ENCODE measurements around the gene KIAA0825.
"Not testable (repeated sequence)": the region's sequence is repeated elsewhere in the genome, so short reads cannot be mapped to it uniquely, and the experiment has no call there.

Gene KIAA0825

DNA sequence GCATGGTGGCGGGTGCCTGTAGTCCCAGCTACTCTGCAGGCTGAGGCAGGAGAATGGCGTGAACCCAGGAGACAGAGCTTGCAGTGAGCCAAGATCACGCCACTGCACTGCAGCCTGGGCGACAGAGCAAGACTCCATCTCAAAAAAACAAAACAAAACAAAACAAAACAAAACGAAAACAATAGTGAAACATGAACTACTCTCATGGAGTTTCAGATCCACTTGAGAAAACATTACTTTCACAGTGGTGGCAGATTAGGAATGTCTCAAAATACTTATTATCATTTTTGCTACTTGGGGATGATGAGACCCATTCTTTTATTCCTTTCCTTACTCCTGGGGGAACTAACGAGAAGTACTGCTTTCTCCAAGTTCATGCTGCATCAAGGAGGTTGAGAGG, 448.2 kb downstream of the KIAA0825 start:
- DNase-seq, result not testable (repeated sequence)

DNA sequence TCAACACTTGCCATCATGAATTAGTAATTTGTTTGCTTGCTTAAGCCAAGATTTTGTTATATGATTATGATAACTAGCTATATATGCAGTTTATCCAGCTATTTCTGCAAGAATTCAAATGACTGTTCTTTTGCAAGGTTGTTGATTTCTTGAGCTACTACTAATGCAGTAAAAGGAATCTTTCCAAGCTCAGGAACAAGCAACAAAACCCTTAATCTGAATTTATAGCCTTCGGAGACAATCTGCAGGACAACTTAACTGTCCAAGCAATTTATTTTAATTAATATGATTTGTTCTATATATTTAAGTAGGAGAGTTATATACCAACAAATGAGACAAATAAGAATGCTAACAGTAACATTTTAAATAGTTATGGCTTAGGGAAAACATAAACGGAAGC, 450.3 kb downstream of the KIAA0825 start:
- DNase-seq, result no peak

- DNase-seq, result no peak
These were observed 456.6 kb downstream of the KIAA0825 start for GRCh38 chr5:94161801-94162200.

GRCh38 chr5:94159144-94159543, 459.3 kb downstream of the KIAA0825 start:
- no peak for DNase-seq

DNA sequence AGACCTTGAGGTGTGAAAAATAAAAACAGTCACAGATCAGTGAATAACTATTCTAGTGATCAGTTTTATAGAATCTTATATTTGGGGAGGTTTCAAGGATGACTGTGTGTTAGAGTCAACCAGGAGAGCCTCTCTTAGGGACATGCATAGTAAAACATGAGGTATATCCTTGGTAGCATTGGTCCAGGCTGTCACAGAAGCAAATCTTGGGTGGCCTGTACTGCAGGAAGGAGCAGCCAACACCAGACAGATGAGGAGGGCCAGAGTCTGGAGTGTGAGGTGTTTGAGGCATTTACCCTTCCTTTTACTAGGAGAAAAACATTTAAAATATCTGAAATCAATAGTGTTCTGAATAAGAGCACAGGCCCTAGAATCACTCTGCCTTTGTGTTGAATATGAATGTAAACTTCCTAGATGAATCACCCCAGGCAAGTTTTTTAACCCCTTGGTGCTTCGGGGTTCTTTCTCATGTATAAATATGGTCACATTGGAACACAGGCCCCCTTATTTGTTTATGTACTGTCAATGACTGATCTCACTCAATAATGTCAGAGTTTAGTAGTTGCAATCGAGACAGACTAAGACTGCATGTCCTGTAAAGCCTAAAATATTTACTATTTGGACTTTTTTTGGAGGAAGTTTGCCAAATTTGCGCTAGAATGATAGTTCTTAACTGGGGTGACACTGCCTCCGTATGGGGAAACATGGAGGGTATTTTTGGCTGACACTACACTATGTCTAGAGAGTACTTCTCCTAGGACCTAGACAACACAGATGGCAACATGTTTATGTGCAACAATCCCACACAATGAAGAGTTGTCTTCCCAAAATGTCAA, 460.5 kb downstream of the KIAA0825 start:
- DNase-seq, result no peak

DNA sequence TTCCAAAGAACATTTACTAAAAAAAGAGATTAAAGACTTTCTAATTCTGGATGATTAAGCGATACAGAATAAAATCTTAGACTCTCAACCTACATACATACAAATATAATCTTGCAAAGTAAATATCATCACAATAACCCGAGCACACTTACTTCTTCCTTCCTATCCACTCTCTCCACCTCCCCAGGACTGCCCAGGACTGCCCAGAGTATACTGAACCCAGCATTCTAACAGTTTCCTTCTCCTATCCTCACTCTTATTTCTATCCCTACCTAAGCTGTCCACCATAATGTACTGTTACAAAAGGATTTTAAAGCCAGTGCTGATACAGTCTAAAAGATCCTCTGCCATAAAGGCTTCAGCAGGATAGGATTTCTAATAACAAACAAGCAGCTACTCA, 463.7 kb downstream of the KIAA0825 start:
- DNase-seq, result no peak

- no peak for DNase-seq
These were observed 464.5 kb downstream of the KIAA0825 start for GRCh38 chr5:94153736-94154450.

DNA sequence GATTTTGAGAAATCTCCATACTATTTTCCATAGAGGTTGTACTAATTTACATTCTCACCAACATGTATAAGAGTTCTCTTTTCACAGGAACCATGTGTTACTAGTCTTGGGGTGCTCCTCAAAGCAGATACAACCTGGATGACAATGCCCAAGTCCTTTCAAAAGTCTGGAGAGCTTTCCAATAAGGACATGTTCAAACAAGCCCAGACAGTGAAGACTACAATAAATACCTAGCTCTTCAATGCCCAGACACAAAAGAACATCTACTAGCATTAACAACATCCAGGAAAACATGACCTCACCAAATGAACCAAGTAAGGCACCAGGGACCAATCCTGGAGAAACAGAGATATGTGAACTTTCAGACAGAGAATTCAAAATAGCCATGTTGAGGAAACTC, 474.8 kb downstream of the KIAA0825 start:
- not testable (repeated sequence) for DNase-seq

- DNase-seq, result no peak
These were observed 478.1 kb downstream of the KIAA0825 start for GRCh38 chr5:94140300-94140699.

GRCh38 chr5:94130077-94130476, 488.3 kb downstream of the KIAA0825 start:
- no peak for DNase-seq

GRCh38 chr5:94125107-94125506, 493.3 kb downstream of the KIAA0825 start:
- DNase-seq, result no peak

DNA sequence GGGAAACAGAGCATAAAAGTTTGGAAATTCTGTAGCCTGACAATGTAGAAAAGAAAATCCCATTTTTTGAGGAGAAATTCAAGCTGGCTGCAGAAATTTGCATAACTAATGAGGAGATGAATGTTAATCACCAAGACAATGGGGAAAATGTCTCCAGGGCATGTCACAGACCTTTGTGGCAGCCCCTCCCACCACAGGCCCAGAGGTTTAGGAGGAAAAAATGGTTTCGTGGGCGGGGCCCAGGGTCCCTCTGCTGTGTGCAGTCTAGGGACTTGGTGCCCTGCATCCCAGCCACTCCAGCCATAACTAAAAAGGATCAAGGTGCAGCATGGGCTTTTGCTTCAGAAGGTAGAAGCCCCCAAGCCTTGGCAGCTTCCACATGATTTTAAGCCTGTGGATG, 502.1 kb downstream of the KIAA0825 start:
- DNase-seq, result not testable (repeated sequence)

DNA sequence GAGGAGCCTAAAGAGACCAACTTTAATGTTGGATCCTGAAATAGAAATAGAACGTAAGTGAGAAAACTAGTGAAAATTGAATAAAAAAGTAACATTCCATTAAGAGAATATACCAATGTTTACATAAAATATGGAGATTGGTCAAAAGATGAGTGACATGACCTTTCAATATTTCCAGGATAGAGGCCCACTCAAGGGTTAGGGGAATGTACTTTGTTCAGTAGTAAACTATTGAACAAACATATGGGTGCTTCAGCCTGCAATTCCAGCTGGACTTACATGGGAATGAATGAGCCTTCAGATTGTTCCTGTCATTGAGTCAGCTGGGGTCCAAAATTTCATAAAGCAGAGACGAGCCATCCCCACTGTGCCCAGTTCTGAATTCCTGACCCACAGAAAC, 505.3 kb downstream of the KIAA0825 start:
- no peak for DNase-seq

- peak; percentile 91 to 95 for DNase-seq
These were observed 507.0 kb downstream of the KIAA0825 start for GRCh38 chr5:94111209-94112004.

- no peak for DNase-seq
These were observed 514.7 kb downstream of the KIAA0825 start for GRCh38 chr5:94103514-94104245.
